GM18951 (cell line): ENCODE results near the gene PFKL.

ENCODE experiments used
- POLR2A ChIP-seq: IDR thresholded peaks from 4 replicates; pipeline ENCODE4 v1.6.1; 2011; ENCODE audit warnings: mild to moderate bottlenecking; ENCODE audit not compliant: insufficient read length, insufficient read depth; ENCODE audit errors: extremely low read depth
- in situ Hi-C: fragments of 300-500 bp; cut with MboI; formaldehyde crosslinking; loops from one replicate; pipeline ENCODE4 v1.12.0; 2022; ENCODE audit warnings: low sequenced_read_pairs, mixed read lengths, inconsistent platforms; ENCODE audit not compliant: unreplicated experiment

Gene PFKL

GRCh38 chr21:44286086-44286715 is 13.7 kb upstream of the PFKL start:
- in situ Hi-C loops: loop anchor here (25.0 kb wide), 1 partner anchor 149 kb away; the partner anchor contains the start of gene GATD3
- no peak for TF ChIP-seq POLR2A

- in situ Hi-C loops: loop anchor here (25.0 kb wide), 1 partner anchor 150 kb away; the partner anchor contains the start of gene GATD3
- no peak for TF ChIP-seq POLR2A
Observed at GRCh38 chr21:44286716-44287632, 12.9 kb upstream of the PFKL start.

GRCh38 chr21:44288251-44289110 is 11.4 kb upstream of the PFKL start:
- in situ Hi-C loops: loop anchor here (25.0 kb wide), 1 partner anchor 151 kb away; the partner anchor contains the start of gene GATD3
- no peak for TF ChIP-seq POLR2A

- in situ Hi-C loops: loop anchor here (25.0 kb wide), 1 partner anchor 152 kb away; the partner anchor contains the start of gene GATD3
- TF ChIP-seq POLR2A: no peak
Observed at GRCh38 chr21:44289381-44290010, 10.4 kb upstream of the PFKL start.

GRCh38 chr21:44290327-44291077 is 9.4 kb upstream of the PFKL start:
- TF ChIP-seq POLR2A: no peak
- in situ Hi-C loops: loop anchor here (25.0 kb wide), 1 partner anchor 153 kb away; the partner anchor contains the start of gene GATD3

- no peak for TF ChIP-seq POLR2A
- in situ Hi-C loops: loop anchor here (25.0 kb wide), 1 partner anchor 154 kb away; the partner anchor contains the start of gene GATD3
Observed at GRCh38 chr21:44291078-44291935, 8.5 kb upstream of the PFKL start.

- in situ Hi-C loops: loop anchor here (25.0 kb wide), 1 partner anchor 155 kb away; the partner anchor contains the start of gene GATD3
- TF ChIP-seq POLR2A: no peak
Observed at GRCh38 chr21:44291936-44292811, 7.7 kb upstream of the PFKL start.

GRCh38 chr21:44292812-44293195 is 7.0 kb upstream of the PFKL start:
- in situ Hi-C loops: loop anchor here (25.0 kb wide), 1 partner anchor 156 kb away; the partner anchor contains the start of gene GATD3
- no peak for TF ChIP-seq POLR2A

GRCh38 chr21:44293551-44294231 is 6.2 kb upstream of the PFKL start:
- in situ Hi-C loops: loop anchor here (25.0 kb wide), 1 partner anchor 156 kb away; the partner anchor contains the start of gene GATD3
- no peak for TF ChIP-seq POLR2A
